Measurements from ENCODE around the gene PRPF6. TPM values are rescaled to one million over a fixed set of nuclear protein-coding genes. Genes with fewer than 3 reads are reported as not detected.

PRPF6 gene
- total and polyA plus RNA-seq, 2 of the 13 experiments (the other 11 are each of a cell fraction or from before 2014, with no cell fraction given): 63.7 to 101 TPM

DNA sequence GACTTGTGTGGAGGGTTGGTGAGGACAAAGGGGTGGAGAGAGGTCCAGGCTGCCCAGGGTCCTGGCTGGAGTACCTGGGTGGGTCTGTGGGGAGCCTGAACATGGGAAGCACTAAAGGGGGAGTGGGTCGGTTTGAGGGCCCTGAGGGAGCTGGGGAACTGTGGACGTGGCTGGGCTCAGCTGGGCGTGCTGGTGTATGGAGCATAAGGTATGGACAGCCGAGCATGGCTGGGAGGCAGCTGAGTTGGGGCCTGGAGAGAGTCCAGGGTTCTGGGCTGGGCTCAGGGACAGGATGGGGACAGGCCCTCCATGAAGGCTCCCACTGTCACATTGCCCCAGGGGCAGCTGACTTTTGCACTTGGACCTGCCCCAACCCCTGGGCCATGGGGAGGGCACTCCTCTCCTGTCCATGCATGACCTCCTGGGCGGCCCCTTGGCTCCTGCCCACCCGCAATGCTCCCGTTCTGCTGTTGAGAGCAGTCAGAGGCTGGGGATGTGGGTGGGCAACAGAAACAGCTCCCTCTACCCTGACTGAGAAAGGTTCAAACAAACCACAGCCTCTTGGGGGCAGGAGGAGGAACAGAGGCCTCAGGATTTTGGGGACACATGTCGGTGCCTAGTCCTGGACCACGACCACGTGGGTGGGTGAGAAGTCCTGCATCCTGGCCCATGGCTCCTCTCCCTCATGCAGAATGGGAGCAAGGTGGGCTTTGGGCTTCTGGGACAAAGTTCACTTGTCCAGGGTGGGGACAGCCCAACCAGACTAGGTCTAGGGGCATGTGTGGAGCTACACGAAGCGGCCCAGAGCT lies 59.5 kb downstream of the PRPF6 start (continued):
- TF ChIP-seq CSRNP2 (CRISPR knock-in tag; conservative IDR thresholded peaks at IDR 0.05; ENCODE audit: low read depth) (no peak), STAG1 (CRISPR knock-in tag; IDR thresholded peaks at IDR 0.05) (no peak), PCBP1 (IDR thresholded peaks at IDR 0.05; ENCODE audit: borderline replicate concordance, low read depth, low read length) (peak; percentile 83), CBX2 (IDR thresholded peaks at IDR 0.05; ENCODE audit: low read depth, low read length) (no peak), CBX2 (CRISPR knock-in tag; IDR thresholded peaks at IDR 0.05; ENCODE audit: low read depth) (no peak), BCL6 (CRISPR knock-in tag; IDR thresholded peaks at IDR 0.05) (no peak; the same call in 1 of the 2 replicates), CHCHD3 (CRISPR knock-in tag; IDR thresholded peaks at IDR 0.05) (no peak), MTF2 (CRISPR knock-in tag; IDR thresholded peaks at IDR 0.05; ENCODE audit: borderline replicate concordance) (peak; percentile 82; the same call in 1 of the 2 replicates), HNRNPK (IDR thresholded peaks at IDR 0.05; ENCODE audit: low read depth, low read length, poor library complexity, severe bottlenecking) (no peak), ZNF616 (CRISPR knock-in tag; IDR thresholded peaks at IDR 0.05; ENCODE audit: low read depth) (no peak), ZNF691 (CRISPR knock-in tag; IDR thresholded peaks at IDR 0.05; ENCODE audit: borderline replicate concordance, low read depth) (no peak; the same call in 1 of the 2 replicates), SPEN (CRISPR knock-in tag; IDR thresholded peaks at IDR 0.05; ENCODE audit: low read depth) (no peak), ZNF670 (CRISPR knock-in tag; IDR thresholded peaks at IDR 0.05; ENCODE audit: borderline replicate concordance) (no peak), MTA1 (CRISPR knock-in tag; IDR thresholded peaks at IDR 0.05; ENCODE audit: borderline replicate concordance) (no peak), HNRNPLL (IDR thresholded peaks at IDR 0.05; ENCODE audit: low read depth, low read length, poor library complexity, severe bottlenecking) (peak; percentile 11), HMG20A (CRISPR knock-in tag; IDR thresholded peaks at IDR 0.05; ENCODE audit: borderline replicate concordance) (no peak; the same call in 1 of the 2 replicates)
- TF ChIP-seq, protein P1, sequence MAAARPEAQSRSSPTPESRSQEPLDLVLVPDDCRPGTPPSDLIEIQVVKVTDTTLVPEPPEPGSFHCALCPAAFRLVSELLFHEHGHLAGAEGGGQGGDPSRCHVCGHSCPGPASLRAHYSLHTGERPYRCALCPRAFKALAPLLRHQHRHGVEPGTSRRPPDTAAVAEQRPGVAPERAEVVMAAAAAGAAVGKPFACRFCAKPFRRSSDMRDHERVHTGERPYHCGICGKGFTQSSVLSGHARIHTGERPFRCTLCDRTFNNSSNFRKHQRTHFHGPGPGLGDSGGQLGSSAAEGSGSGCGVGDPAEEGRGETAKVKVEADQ (CRISPR knock-in tag; IDR thresholded peaks at IDR 0.05; ENCODE audit: borderline replicate concordance): no peak
- TF ChIP-seq, protein P2, sequence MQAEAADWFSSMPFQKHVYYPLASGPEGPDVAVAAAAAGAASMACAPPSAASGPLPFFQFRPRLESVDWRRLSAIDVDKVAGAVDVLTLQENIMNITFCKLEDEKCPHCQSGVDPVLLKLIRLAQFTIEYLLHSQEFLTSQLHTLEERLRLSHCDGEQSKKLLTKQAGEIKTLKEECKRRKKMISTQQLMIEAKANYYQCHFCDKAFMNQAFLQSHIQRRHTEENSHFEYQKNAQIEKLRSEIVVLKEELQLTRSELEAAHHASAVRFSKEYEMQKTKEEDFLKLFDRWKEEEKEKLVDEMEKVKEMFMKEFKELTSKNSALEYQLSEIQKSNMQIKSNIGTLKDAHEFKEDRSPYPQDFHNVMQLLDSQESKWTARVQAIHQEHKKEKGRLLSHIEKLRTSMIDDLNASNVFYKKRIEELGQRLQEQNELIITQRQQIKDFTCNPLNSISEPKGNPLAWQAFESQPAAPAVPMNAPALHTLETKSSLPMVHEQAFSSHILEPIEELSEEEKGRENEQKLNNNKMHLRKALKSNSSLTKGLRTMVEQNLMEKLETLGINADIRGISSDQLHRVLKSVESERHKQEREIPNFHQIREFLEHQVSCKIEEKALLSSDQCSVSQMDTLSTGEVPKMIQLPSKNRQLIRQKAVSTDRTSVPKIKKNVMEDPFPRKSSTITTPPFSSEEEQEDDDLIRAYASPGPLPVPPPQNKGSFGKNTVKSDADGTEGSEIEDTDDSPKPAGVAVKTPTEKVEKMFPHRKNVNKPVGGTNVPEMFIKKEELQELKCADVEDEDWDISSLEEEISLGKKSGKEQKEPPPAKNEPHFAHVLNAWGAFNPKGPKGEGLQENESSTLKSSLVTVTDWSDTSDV (CRISPR knock-in tag; IDR thresholded peaks at IDR 0.05): no peak
- TF ChIP-seq, protein P3, sequence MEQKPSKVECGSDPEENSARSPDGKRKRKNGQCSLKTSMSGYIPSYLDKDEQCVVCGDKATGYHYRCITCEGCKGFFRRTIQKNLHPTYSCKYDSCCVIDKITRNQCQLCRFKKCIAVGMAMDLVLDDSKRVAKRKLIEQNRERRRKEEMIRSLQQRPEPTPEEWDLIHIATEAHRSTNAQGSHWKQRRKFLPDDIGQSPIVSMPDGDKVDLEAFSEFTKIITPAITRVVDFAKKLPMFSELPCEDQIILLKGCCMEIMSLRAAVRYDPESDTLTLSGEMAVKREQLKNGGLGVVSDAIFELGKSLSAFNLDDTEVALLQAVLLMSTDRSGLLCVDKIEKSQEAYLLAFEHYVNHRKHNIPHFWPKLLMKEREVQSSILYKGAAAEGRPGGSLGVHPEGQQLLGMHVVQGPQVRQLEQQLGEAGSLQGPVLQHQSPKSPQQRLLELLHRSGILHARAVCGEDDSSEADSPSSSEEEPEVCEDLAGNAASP (CRISPR knock-in tag; IDR thresholded peaks at IDR 0.05; ENCODE audit: borderline replicate concordance): no peak

Data from HepG2 (cell line).